OCI-LY3 (cell line): ENCODE measurements around the gene TIGD3.

Experiments
- EZH2phosphoT487 ChIP-seq: fragments of 200-600 bp; shearing (Covaris generic); IDR thresholded peaks from 2 replicates; pipeline ENCODE4 v1.6.1; 2018; ENCODE audit warnings: antibody characterized with exemption, mixed run types, low read depth
- TF ChIP-seq, protein P1 (sequence below): fragments of 200-600, 300-600 bp; sonication (generic); IDR thresholded peaks from 2 replicates; pipeline ENCODE4 v1.5.1; 2014; ENCODE audit warnings: antibody characterized with exemption, low read length, low read depth

DNA sequence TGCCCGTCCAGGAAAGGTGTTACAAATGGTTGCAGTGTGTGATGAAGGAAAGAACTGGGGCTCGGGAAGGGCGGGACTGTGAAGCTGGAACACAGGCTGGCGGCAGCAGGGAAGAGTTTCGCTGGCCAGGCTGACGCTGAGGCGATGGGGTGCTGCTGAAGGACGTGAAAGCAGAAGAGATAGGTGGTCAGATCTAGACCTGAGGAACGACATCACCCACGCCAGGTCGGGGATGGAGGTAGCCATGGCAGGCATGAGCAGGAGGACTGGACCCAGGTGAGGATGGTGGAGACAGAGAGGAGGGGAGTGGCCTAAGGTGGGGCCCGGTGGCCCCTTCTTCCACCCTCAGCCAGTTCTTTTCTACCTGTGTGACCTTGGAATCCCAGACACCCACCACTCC is 30.7 kb upstream of the TIGD3 start:
- TF ChIP-seq, protein P1, sequence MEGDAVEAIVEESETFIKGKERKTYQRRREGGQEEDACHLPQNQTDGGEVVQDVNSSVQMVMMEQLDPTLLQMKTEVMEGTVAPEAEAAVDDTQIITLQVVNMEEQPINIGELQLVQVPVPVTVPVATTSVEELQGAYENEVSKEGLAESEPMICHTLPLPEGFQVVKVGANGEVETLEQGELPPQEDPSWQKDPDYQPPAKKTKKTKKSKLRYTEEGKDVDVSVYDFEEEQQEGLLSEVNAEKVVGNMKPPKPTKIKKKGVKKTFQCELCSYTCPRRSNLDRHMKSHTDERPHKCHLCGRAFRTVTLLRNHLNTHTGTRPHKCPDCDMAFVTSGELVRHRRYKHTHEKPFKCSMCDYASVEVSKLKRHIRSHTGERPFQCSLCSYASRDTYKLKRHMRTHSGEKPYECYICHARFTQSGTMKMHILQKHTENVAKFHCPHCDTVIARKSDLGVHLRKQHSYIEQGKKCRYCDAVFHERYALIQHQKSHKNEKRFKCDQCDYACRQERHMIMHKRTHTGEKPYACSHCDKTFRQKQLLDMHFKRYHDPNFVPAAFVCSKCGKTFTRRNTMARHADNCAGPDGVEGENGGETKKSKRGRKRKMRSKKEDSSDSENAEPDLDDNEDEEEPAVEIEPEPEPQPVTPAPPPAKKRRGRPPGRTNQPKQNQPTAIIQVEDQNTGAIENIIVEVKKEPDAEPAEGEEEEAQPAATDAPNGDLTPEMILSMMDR = no peak
- no peak for TF ChIP-seq EZH2phosphoT487
